Ovary (tissue), 9 donors: ENCODE results near the gene DTX4. TPM values are rescaled to one million over a fixed set of nuclear protein-coding genes. Genes with fewer than 3 reads are reported as not detected.

ENCODE experiments used
- DNase-seq, 5 donors: peaks; one replicate each; pipeline ENCODE4 v3.0.0-alpha.2; 2019 to 2020
- H3K27ac ChIP-seq, 2 donors: fragments of 200-600 bp; one replicate each; pipeline versions ENCODE4 v1.5.1 to v1.8.0; 2019 to 2022
- H3K27me3 ChIP-seq: fragments of 200-600 bp; one replicate; pipeline ENCODE4 v1.8.0; 2022
- H3K36me3 ChIP-seq: fragments of 200-600 bp; sonication (generic); one replicate; pipeline ENCODE4 v1.5.1; 2019
- H3K4me1 ChIP-seq: one replicate; pipeline ENCODE4 v1.8.1; 2013; ENCODE audit warnings: mild to moderate bottlenecking, moderate library complexity; ENCODE audit not compliant: insufficient read depth
- H3K4me3 ChIP-seq: fragments of 200-600 bp; sonication (generic); one replicate; pipeline ENCODE4 v1.5.1; 2017
- H3K9me3 ChIP-seq, 2 donors: fragments of 200-600 bp in 1 of 2; sonication (generic) in 1 of 2; one replicate each; pipeline versions ENCODE4 v1.5.1 to v1.8.1; 2013 to 2019; ENCODE audit warnings: mild to moderate bottlenecking in 1 of 2, moderate library complexity in 1 of 2
- CTCF ChIP-seq, 3 donors: fragments of 450-650 bp in 2 of 3; fragments of 200-600 bp in 1 of 3; IDR thresholded peaks; one replicate each; pipeline versions ENCODE4 v1.5.1 to v1.8.0; 2016 to 2022; ENCODE audit warnings: antibody characterized with exemption in 3 of 3, mild to moderate bottlenecking in 1 of 3
- EP300 ChIP-seq: sonication (generic); formaldehyde crosslinking; IDR thresholded peaks from one replicate; pipeline ENCODE4 v1.6.1; 2017; ENCODE audit warnings: antibody characterized with exemption
- POLR2A ChIP-seq: fragments of 450-650 bp; IDR thresholded peaks from one replicate; pipeline ENCODE4 v1.6.1; 2017; ENCODE audit warnings: antibody characterized with exemption, mild to moderate bottlenecking, moderate library complexity
- WGBS, 3 donors: extraction: QIAGEN DNeasy Blood & Tissue Kit in 1 of 3; methylation state at CpG; one replicate each; pipeline versions ENCODE4 v1.1.5 to v1.1.7; 2013 to 2017; 5-methylcytosine and 5-hydroxymethylcytosine counted together
- intact Hi-C, 4 donors: fragments of 100-400 bp; cut with DNase I; formaldehyde crosslinking; loops; one replicate each; pipeline versions ENCODE4 v1.11.0 to v1.15.1; 2022 to 2023
- polyA plus RNA-seq, 2 donors: library from polyadenylated mRNA; stranded (reverse); fragments of 200-250 nt in 1 of 2; fragments of 350-450 nt in 1 of 2; fragmentation: Illumina TruSeq in 1 of 2; extraction: RNeasy Lipid Tissue Mini Kit (QIAGEN cat#74804) in 1 of 2; gene quantifications; one replicate each; pipeline ENCODE4 v1.2.3, GENCODE V29; 2013 to 2014
- total RNA-seq, 7 donors: library from RNA; depleted of rRNA in 2 of 7; stranded (reverse); fragments of >200 nt in 2 of 7; fragmentation: NEBNext Ultra II Directional in 3 of 7; extraction: Animal tissue kit (Norgen Biotek cat#: 25700) in 3 of 7; gene quantifications; one replicate each; pipeline versions ENCODE4 v1.1.0 to v1.2.4, GENCODE V29; 2016 to 2023
- donor health status: DM: no; HTN: no; CAD: no; lungs with moderate emphysema.
- donor health status: DM: no; HTN: no; CAD: no.
- donor health status: Bipolar disorder and iron deficiency.
- donor health status: DM: yes; HTN: yes; CAD: no.
- donor health status: DM: no; HTN: no; CAD: no.
- donor health status: DM: yes; HTN: yes; CAD: no.

DTX4 gene
- total and polyA plus RNA-seq, 9 donors: 6.1 to 21.5 (median 16.9) TPM

GRCh38 chr11:59218893-59219292 lies 47.0 kb downstream of the DTX4 start:
- DNase-seq: no peak
- WGBS, 3 donors: 52 to 62% (median 57%) methylated on average over 2 of the region's 2 CpGs
- H3K27ac ChIP-seq: no peak overlapping the region
- intact Hi-C loops: no loop called here
- H3K9me3 ChIP-seq: no peaks in the 10 kb centered on the region
- H3K4me1 ChIP-seq: peaks cover 3% of the 10 kb centered on the region
- H3K27me3 ChIP-seq: no peaks in the 10 kb centered on the region
- H3K4me3 ChIP-seq: no peak overlapping the region
- no peaks in the 10 kb centered on the region for H3K36me3 ChIP-seq
- TF ChIP-seq EP300: no peak
- TF ChIP-seq CTCF (IDR thresholded peaks at IDR 0.05): no peak
- TF ChIP-seq POLR2A: no peak

- Histone ChIP-seq H3K9me3 (no peaks in the 10 kb centered on the region), H3K4me1 (peaks cover 8% of the 10 kb centered on the region), H3K27me3 (no peaks in the 10 kb centered on the region), H3K36me3 (no peaks in the 10 kb centered on the region), H3K4me3 (no peak overlapping the region), H3K27ac (no peak overlapping the region)
- TF ChIP-seq EP300 (no peak), POLR2A (no peak), CTCF (IDR thresholded peaks at IDR 0.05) (no peak)
- WGBS, 3 donors: 67 to 84% (median 76%) methylated on average over 4 of the region's 4 CpGs
- DNase-seq: no peak
- intact Hi-C loops: loop anchor here in 1 of 4 donors (10.0 kb wide), 1 partner anchor 735 kb away; no protein-coding TSS in a partner anchor
Measured at GRCh38 chr11:59219836-59220235, 47.9 kb downstream of the DTX4 start.

- intact Hi-C loops: loop anchor here in 1 of 4 donors (10.0 kb wide), 1 partner anchor 733 kb away; no protein-coding TSS in a partner anchor
- Histone ChIP-seq H3K4me1 (peaks cover 8% of the 10 kb centered on the region), H3K4me3 (no peak overlapping the region), H3K27ac (no peak overlapping the region), H3K36me3 (no peaks in the 10 kb centered on the region), H3K27me3 (no peaks in the 10 kb centered on the region), H3K9me3 (no peaks in the 10 kb centered on the region)
- WGBS, 3 donors: 48 to 60% (median 52%) methylated on average over 4 of the region's 4 CpGs
- no peak for DNase-seq
- TF ChIP-seq EP300: no peak
- no peak for TF ChIP-seq CTCF (IDR thresholded peaks at IDR 0.05)
Measured at GRCh38 chr11:59221441-59221840, 49.5 kb downstream of the DTX4 start.

GRCh38 chr11:59222464-59223060 lies 50.6 kb downstream of the DTX4 start:
- H3K4me1 ChIP-seq: peaks cover 7% of the 10 kb centered on the region
- TF ChIP-seq POLR2A: no peak
- TF ChIP-seq CTCF (IDR thresholded peaks at IDR 0.05): no peak
- TF ChIP-seq EP300: no peak
- H3K36me3 ChIP-seq: no peaks in the 10 kb centered on the region
- no peaks in the 10 kb centered on the region for H3K27me3 ChIP-seq
- no peak overlapping the region for H3K27ac ChIP-seq
- no peak overlapping the region for H3K4me3 ChIP-seq
- 81 to 90% (median 88%) methylated on average over 2 of the region's 2 CpGs for WGBS, 3 donors
- no peaks in the 10 kb centered on the region for H3K9me3 ChIP-seq
- DNase-seq: no peak
- intact Hi-C loops: loop anchor here in 1 of 4 donors (10.0 kb wide), 1 partner anchor 732 kb away; no protein-coding TSS in a partner anchor
